Smooth muscle cell (in vitro differentiated cells): ENCODE data around the gene PIGU. TPM values are rescaled to one million over a fixed set of nuclear protein-coding genes. Genes with fewer than 3 reads are reported as not detected.

Source experiments
- DNase-seq: peaks from one replicate; lab custom pipeline; 2025; ENCODE audit not compliant: unreplicated experiment; lab: John Stamatoyannopoulos, UW
- H2AFZ ChIP-seq: fragments of 200-600 bp; sonication (generic); 2 replicates; pipeline ENCODE4 v1.6.0; 2016; ENCODE audit warnings: antibody characterized with exemption, low read depth, mild to moderate bottlenecking
- H3F3A ChIP-seq: fragments of 200-600 bp; sonication (generic); 2 replicates; pipeline ENCODE4 v1.6.0; 2017; ENCODE audit warnings: antibody characterized with exemption, low read depth
- H3K27ac ChIP-seq: fragments of 200-600 bp; sonication (generic); 2 replicates; pipeline ENCODE4 v1.5.1; 2016; ENCODE audit warnings: low read depth, mild to moderate bottlenecking
- H3K27me3 ChIP-seq: fragments of 200-600 bp; sonication (generic); 2 replicates; pipeline ENCODE4 v1.6.1; 2016; ENCODE audit warnings: low read depth, mild to moderate bottlenecking
- H3K36me3 ChIP-seq: fragments of 200-600 bp; sonication (generic); 2 replicates; pipeline ENCODE4 v1.5.1; 2016; ENCODE audit warnings: low read depth
- H3K4me1 ChIP-seq: fragments of 200-600 bp; sonication (generic); 2 replicates; pipeline ENCODE4 v1.5.1; 2016; ENCODE audit warnings: low read depth
- H3K4me2 ChIP-seq: fragments of 200-600 bp; sonication (generic); 2 replicates; pipeline ENCODE4 v1.6.0; 2016; ENCODE audit warnings: mild to moderate bottlenecking
- H3K4me3 ChIP-seq: fragments of 200-600 bp; sonication (generic); 2 replicates; pipeline ENCODE4 v1.5.1; 2016; ENCODE audit warnings: mild to moderate bottlenecking
- H3K79me2 ChIP-seq: fragments of 200-600 bp; sonication (generic); 2 replicates; pipeline ENCODE4 v1.6.0; 2016; ENCODE audit warnings: low read depth, mild to moderate bottlenecking
- H3K9ac ChIP-seq: fragments of 200-600 bp; sonication (generic); 2 replicates; pipeline ENCODE4 v1.6.0; 2016; ENCODE audit warnings: low read depth
- H3K9me3 ChIP-seq: fragments of 200-600 bp; sonication (generic); replicated peaks from 2 replicates; pipeline ENCODE4 v1.5.1; 2016; ENCODE audit warnings: low read depth
- H4K20me1 ChIP-seq: fragments of 200-600 bp; sonication (generic); 2 replicates; pipeline ENCODE4 v1.6.0; 2016; ENCODE audit warnings: low read depth
- CTCF ChIP-seq: fragments of 200-600 bp; sonication (generic); IDR thresholded peaks from 2 replicates; pipeline ENCODE4 v1.5.1; 2017; ENCODE audit warnings: borderline replicate concordance, mild to moderate bottlenecking, antibody characterized with exemption; ENCODE audit not compliant: insufficient read depth, poor library complexity, severe bottlenecking
- WGBS: methylation state at CpG from one replicate; pipeline ENCODE4 v1.1.7; 2016; ENCODE audit warnings: low lambda C conversion rate; 5-methylcytosine and 5-hydroxymethylcytosine counted together
- polyA plus RNA-seq: library from polyadenylated mRNA; unstranded; fragments of >200 nt; fragmentation: Nextera tagmentation; extraction: Ambion mirVana; gene quantifications from 2 replicates; pipeline ENCODE4 v1.2.1, GENCODE V29; 2016
- total RNA-seq: library from RNA; depleted of rRNA; stranded (reverse); fragments of >200 nt; gene quantifications from 2 replicates; pipeline ENCODE4 v1.2.3, GENCODE V29; 2014

The PIGU gene
- total and polyA plus RNA-seq, 2 experiments from 2014 or later = 46.5 to 50.2 TPM

GRCh38 chr20:34535301-34535840, 141.5 kb downstream of the PIGU start:
- Histone ChIP-seq H2AFZ (no peak overlapping the region), H3K27ac (no peak overlapping the region), H3K4me2 (no peak overlapping the region), H3K79me2 (peaks cover 14% of the 10 kb centered on the region), H3K9me3 (no peaks in the 10 kb centered on the region), H4K20me1 (peaks cover 86% of the 10 kb centered on the region), H3F3A (no peaks in the 10 kb centered on the region), H3K4me3 (no peak overlapping the region), H3K27me3 (no peaks in the 10 kb centered on the region), H3K36me3 (peaks cover 3% of the 10 kb centered on the region), H3K9ac (no peak overlapping the region), H3K4me1 (no peaks in the 10 kb centered on the region)
- no peak for DNase-seq
- TF ChIP-seq CTCF = no peak
- WGBS = 99% methylated on average over 15 of the region's 15 CpGs

GRCh38 chr20:34534391-34535165, 142.3 kb downstream of the PIGU start:
- H3K9me3 ChIP-seq = no peaks in the 10 kb centered on the region
- no peak for DNase-seq
- H3K27ac ChIP-seq = no peak overlapping the region
- H2AFZ ChIP-seq = no peak overlapping the region
- H3K36me3 ChIP-seq = peaks cover 3% of the 10 kb centered on the region
- WGBS = 98% methylated on average over 15 of the region's 15 CpGs
- no peak overlapping the region for H3K4me3 ChIP-seq
- H3K4me2 ChIP-seq = no peak overlapping the region
- peaks cover 21% of the 10 kb centered on the region for H3K79me2 ChIP-seq
- H3K4me1 ChIP-seq = no peaks in the 10 kb centered on the region
- H3K9ac ChIP-seq = no peak overlapping the region
- H3K27me3 ChIP-seq = no peaks in the 10 kb centered on the region
- TF ChIP-seq CTCF = no peak
- no peaks in the 10 kb centered on the region for H3F3A ChIP-seq
- H4K20me1 ChIP-seq = peaks cover 91% of the 10 kb centered on the region

- Histone ChIP-seq H3K4me3 (no peak overlapping the region), H3K9me3 (no peaks in the 10 kb centered on the region), H4K20me1 (peaks cover 89% of the 10 kb centered on the region), H3K4me2 (no peak overlapping the region), H3F3A (no peaks in the 10 kb centered on the region), H3K27ac (no peak overlapping the region), H3K27me3 (no peaks in the 10 kb centered on the region), H3K36me3 (no peaks in the 10 kb centered on the region), H3K79me2 (peaks cover 21% of the 10 kb centered on the region), H2AFZ (no peak overlapping the region), H3K9ac (no peak overlapping the region), H3K4me1 (no peaks in the 10 kb centered on the region)
- DNase-seq = no peak
- TF ChIP-seq CTCF = no peak
- whole genome bisulfite sequencing = 95% methylated on average over 7 of the region's 7 CpGs
Measured at GRCh38 chr20:34532756-34533155, 144.1 kb downstream of the PIGU start.
